ENCODE data around the gene CRYGS.
"Not testable (repeated sequence)": the region's sequence is repeated elsewhere in the genome, so short reads cannot be mapped to it uniquely, and the experiment has no call there.

CRYGS gene

GRCh38 chr3:186544281-186544680, at the start of gene CRYGS:
Gene CRYGS (minus strand): TSS chr3:186544380. CDS start chr3:186544326, 54 bp downstream.
- no peak for DNase-seq (ENCODE audit: low spot score)

GRCh38 chr3:186593862-186594261, 49.7 kb upstream of the CRYGS start:
- no peak for DNase-seq (ENCODE audit: low spot score)

DNA sequence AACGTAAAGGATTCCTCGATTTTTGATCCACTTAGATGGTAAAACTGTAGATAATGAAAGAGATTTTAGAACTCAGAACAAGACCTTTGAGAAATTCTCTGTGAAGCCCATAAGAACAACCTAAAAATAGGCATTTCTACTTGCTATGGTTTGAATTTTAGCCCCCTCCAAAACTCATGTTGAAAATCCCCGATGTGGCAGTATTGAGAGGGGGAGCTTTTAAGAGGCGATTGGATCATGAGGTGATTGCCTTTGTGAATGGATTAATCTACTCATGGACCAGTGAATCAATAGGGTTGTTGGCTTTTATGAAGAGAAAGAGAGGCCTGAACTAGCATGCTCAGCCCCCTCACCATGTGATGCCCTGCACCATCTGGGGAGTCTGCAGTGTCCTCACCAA, 48.5 kb upstream of the CRYGS start:
- no peak for DNase-seq (ENCODE audit: low spot score)

GRCh38 chr3:186590580-186591295, 46.6 kb upstream of the CRYGS start:
- DNase-seq (ENCODE audit: low spot score), result no peak

DNA sequence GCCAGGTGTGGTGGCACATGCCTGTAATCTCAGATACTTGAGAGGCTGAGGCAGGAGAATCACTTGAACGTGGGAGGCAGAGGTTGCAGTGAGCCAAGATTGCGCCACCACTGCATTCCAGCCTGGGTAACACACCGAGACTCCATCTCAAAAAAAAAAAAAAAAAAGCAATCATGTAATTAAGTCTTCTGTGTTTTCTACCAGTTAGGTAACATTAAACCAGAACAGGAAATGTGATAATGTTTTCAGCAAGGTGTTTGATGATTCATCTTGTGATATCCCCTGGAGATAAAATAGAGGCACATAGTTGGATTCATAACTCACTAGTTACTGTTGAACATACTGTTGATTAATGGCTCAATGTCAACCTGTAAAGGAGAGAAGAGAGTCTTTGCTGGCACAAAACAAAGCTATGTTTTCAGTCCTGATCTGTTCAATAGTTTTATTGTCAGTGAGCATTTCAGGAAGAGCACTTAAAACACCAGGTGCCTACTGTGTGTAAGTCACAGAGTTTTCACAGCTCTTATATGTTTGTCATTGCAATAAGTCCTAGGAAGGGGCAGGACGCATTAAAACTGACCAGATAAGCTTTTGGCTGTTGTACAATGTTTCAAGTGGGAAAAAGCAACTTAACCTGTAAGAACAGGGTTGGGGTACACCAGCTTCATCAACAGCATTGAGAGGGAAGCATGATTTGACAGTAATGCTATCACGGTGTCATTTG, 45.8 kb upstream of the CRYGS start:
- DNase-seq (ENCODE audit: low spot score), result no peak

DNA sequence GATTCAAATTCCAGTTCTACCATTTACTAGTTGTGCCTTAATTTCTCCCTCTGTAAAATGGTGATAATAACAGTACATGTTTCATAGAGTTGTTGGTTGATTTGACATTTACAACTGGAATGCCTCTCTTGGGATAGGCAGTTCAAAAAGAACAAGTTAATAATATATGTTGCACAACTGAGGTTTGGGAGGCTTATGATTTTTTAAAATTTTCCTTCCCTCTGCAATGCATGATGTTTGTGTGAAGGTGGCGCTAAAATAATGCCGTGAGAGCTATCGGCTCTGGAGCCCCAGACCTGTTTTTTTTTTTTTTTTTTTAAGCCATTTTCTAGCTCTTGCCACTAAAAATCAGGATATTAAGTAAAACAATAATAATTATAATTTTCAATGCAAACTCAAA, 44.9 kb upstream of the CRYGS start:
- DNase-seq (ENCODE audit: low spot score), result no peak

- no peak for DNase-seq (ENCODE audit: low spot score)
These were observed 44.5 kb upstream of the CRYGS start for GRCh38 chr3:186588632-186589031.

- DNase-seq (ENCODE audit: low spot score), result no peak
These were observed 43.0 kb upstream of the CRYGS start for GRCh38 chr3:186587183-186587582.

DNA sequence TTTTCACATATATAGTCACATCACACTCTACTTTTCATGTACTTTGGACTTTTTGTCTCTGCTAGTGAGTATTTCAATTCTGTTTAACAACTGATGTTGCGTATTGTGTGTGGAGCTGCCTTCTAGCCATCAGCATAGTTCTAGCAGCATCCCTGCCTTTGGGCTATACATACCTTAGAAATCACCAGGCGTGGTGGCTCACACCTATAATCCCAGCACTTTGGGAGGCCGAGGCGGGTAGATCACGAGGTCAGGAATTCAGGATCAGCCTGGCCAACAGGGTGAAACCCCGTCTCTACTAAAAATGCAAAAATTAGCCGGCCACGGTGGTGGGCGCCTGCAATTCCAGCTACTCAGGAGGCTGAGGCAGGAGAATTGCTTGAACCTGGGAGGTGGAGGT, 42.1 kb upstream of the CRYGS start:
- not testable (repeated sequence) for DNase-seq (ENCODE audit: low spot score)

DNA sequence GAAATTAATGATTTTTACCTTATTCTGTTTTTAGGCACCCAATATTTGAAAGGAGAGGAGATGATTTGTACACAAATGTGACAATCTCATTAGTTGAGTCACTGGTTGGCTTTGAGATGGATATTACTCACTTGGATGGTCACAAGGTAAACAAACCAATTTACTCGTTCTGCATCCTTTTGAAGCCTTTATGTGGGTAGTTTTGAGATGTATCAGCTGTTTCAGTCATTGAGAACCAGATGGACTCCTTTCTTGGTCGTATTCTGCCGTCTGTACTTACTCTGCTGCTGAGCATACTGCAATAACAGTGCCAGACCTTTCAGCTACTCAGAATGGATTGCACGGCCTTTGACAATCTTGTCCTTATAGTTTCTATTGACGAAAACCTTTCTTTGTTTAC, 39.7 kb upstream of the CRYGS start:
- DNase-seq (ENCODE audit: low spot score), result no peak

GRCh38 chr3:186582541-186582940, 38.4 kb upstream of the CRYGS start:
- no peak for DNase-seq (ENCODE audit: low spot score)

- DNase-seq (ENCODE audit: low spot score), result no peak
These were observed 36.6 kb upstream of the CRYGS start for GRCh38 chr3:186580785-186581184.

DNA sequence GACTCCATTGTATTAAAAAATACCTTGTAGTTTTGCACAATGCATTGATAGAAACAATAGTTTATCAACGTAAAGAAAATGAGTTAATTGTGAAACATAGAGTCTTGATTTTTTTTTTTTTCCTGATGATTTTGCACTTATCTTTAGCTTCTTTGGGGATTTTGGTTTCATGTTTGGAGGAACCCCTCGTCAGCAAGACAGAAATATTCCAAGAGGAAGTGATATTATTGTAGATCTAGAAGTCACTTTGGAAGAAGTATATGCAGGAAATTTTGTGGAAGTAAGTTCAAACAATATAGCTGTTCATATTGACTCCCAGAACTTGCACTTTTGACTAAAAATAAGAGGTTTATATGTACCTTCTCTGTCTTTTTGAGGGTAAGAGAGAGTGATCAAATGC, 33.3 kb upstream of the CRYGS start:
- DNase-seq (ENCODE audit: low spot score), result no peak

- DNase-seq (ENCODE audit: low spot score), result peak; percentile 18
These were observed 27.4 kb upstream of the CRYGS start for GRCh38 chr3:186571644-186572013.

DNA sequence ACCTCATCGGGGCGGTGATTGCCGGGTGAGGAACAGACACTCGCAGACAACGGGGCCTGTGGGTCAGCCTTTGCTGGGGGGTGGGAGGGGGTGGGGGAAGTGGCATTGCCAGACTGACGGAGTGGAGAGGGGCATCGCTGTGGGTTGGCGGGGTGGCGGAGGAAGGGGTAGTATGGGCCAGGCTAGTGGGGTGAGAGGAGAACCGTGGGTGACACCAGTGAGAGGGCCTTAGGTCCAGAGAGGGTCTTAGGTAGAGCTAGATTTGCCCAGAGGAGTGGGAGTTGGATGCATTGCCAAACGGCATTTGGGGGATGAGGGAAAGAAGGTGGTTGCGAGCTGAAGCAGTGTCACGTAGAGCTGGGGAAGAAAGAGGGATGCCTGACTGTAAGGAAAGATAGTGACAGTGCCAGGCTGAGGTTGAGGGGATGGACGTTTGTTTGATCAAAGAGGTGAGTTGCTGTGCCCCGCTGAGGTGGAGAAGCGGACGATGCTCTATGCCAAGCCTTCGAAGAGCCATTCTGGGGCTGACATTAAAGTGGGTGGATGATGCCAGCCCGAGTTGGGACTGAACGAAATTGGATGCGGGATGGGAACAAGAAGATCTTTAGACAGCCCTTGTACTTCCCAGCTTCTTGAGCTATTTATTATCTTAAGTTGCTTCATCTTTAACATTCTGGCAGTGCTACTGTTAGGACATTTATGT, 26.9 kb upstream of the CRYGS start:
- DNase-seq (ENCODE audit: low spot score), result no peak

DNA sequence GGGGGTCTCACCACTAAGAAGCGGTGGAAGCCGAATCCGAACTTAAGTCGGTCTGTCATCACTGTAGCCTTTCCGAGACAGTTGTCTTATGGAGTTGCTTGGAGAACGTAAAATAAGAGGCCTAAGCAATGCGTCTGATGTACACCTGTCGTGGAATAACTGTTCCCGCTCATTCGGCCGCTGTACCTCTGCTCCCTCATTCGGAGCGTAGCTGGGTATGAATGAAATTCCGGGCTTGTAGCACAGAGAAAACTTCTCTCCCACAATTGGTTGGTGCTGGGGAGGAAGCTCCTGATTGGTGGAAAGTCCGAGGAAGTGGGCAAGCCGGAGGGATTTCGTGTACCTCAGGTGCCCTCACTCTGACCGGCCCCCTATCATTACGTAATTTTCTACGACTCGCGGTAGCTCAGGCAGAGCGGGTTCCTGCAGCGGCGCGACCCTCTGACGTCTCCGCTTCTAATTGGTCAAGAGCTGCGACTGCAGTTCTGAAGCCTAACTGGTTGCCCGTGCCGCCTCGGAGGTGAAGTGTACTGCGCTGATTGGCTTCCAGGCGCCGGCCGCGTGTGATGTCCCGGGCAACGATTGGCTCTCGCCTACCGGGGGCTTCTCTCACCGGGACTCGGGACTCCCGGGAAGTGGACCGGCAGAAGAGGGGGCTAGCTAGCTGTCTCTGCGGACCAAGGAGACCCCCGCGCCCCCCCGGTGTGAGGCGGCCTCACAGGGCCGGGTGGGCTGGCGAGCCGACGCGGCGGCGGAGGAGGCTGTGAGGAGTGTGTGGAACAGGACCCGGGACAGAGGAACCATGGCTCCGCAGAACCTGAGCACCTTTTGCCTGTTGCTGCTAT, 26.1 kb upstream of the CRYGS start, which contains the start of gene DNAJB11:
Gene DNAJB11 (plus strand): TSS at position 625 of the 845 bp plus-strand sequence. CDS start 178 bp downstream, at position 803.
- peak; percentile 98 for DNase-seq (ENCODE audit: low spot score)

DNA sequence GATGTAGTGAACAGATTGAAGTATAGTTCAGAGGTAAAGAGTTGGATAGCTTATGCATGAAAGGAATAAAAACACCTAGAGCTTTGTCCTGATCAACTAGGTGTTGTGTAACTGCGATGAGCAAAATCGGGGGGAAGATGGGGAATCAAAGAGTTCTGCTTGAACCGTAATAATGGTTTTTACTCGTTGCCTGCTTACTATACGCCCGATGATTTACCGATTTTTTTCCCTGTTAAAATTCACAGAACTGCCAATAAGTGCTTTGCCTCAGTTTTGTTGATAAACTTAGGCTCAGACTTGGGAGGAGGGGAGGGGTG, 25.6 kb upstream of the CRYGS start:
- DNase-seq (ENCODE audit: low spot score), result no peak

DNA sequence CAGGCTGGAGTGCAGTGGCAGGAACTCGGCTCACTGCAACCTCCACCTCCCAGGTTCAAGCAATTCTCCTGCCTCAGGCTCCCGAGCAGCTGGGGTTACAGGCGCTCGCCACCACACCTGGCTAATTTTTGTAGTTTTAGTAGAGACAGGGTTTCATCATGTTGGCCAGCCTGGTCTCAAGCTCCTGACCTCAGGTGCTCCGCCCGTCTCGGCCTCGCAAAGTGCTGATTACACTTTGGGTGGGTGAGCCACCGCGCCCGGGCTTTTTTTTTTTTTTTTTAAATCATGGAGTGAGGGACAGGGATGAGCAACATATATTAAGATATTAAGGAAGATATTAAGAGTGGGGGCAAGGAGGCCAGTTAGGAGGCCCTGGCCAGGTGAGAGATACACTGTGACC, 25.2 kb upstream of the CRYGS start:
- DNase-seq (ENCODE audit: low spot score), result not testable (repeated sequence)

DNA sequence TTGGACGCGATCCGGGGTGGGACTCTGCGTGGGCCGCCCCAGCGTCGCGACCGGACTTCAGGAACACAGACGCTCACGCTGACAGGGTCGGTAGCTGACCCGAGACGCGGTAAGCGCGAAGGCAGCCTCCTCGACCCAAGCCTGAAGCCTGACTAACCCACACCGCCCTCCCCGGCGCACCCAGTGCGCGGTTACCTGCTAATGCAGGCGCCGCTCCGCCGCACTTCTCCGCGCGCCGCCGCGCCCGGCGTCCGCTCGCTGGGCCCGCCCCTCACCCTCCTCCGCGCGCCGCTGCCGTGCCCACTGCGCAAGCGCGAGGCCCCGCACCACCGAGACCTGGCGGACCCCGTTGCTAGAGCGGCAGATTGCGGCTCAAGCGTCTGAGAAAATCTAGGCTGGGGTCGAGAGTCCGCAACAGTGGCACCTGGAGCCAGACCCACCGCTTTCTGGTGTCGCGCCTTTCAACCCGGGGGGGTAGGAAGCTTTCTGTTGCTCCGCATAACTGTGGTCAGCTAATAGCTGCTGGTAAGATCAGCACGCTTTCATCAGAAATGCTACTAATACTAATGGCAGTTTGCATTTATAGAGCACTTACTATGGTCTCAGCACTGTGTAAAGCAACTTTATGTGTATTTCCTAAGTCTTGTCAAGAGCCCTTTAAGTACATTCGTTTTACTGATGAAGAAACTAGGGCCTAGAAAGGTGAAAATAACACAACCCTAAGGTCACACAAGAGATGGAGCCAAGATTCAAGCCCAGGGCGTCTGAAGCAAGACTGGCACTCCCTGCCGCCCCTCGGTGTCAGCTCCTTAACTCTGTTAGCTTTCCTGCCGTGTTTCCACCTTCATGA, 23.1 kb upstream of the CRYGS start, which contains the start of gene TBCCD1:
Gene TBCCD1 (minus strand): TSS at position 268 of the 850 bp plus-strand sequence. CDS start 3,010 bp downstream, outside the sequence.
- peak; percentile 89 for DNase-seq (ENCODE audit: low spot score)

- no peak for DNase-seq (ENCODE audit: low spot score)
These were observed 22.5 kb upstream of the CRYGS start for GRCh38 chr3:186566772-186567071.

DNA sequence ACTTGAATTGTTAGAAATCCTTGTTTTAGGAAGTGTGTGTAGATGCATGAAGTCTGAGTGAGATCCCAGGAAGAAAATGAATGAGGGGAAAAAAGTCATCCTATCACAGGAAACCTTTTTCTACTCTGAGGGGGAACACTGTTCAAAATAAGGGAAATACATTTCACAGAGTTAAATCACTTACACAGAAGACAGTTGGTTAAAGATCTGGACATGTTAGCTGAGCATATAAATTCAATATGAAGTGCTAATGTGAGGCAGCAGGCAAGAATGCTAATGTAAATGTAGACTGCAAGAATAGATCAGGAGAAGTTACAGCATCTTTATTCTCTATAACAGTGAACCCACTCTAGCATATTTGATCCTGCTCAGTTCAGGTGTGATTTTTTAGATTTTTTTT, 20.4 kb upstream of the CRYGS start:
- DNase-seq (ENCODE audit: low spot score), result no peak
